Endothelial cell of umbilical vein (primary cell): ENCODE data around the gene MCF2L. TPM values are rescaled to one million over a fixed set of nuclear protein-coding genes. Genes with fewer than 3 reads are reported as not detected.
"Not testable (repeated sequence)": the region's sequence is repeated elsewhere in the genome, so short reads cannot be mapped to it uniquely, and the experiment has no call there.

Experiments used
- BruUV-seq: library from RNA; stranded (reverse); fragments of 400-500 nt; replicated peaks from 2 replicates; lab custom pipeline; 2021; lab: Mats Ljungman, UMichigan
- CTCF ChIA-PET: fragments of 300-600, 350-600 bp; sonication (Branson Sonifier 250); formaldehyde crosslinking; loops from one replicate; lab custom pipeline; 2021; ENCODE audit warnings: antibody characterized with exemption, inconsistent platforms; lab: Charles Lee
- POLR2A ChIA-PET: fragments of 300-600, 350-600 bp; sonication (Branson Sonifier 250); formaldehyde crosslinking; loops from one replicate; lab custom pipeline; 2021; ENCODE audit warnings: antibody characterized with exemption, inconsistent platforms; lab: Charles Lee
- DNase-seq: peaks from one replicate; pipeline ENCODE4 v3.0.0-alpha.2; 2011; ENCODE audit warnings: low read depth, low spot score
- FAIRE-seq: peaks from 2 replicates; lab custom pipeline; 2011; peaks lifted over from hg19 to GRCh38; lab: Jason Lieb, UNC
- H2AFZ ChIP-seq: 2 replicates; pipeline ENCODE4 v1.6.0; 2012; ENCODE audit warnings: low read depth, low read length, control low read depth, inconsistent platforms
- H3K27ac ChIP-seq: 2 replicates; pipeline ENCODE4 v1.5.1; 2011; ENCODE audit warnings: low read depth, mild to moderate bottlenecking, control low read depth, low read length, moderate library complexity; ENCODE audit not compliant: insufficient read depth
- H3K27me3 ChIP-seq, 2 experiments: 2 replicates each; pipeline versions ENCODE4 v1.6.0 to v1.6.1; 2011; ENCODE audit warnings: low read length in 2 of 2, mixed read lengths in 1 of 2; ENCODE audit not compliant: control insufficient read depth in 2 of 2, insufficient read depth in 2 of 2
- H3K36me3 ChIP-seq, 2 experiments: 2 replicates in 1 of 2; 3 replicates in 1 of 2; pipeline ENCODE4 v1.5.1; 2011; ENCODE audit warnings: low read length in 2 of 2, mild to moderate bottlenecking in 1 of 2, moderate library complexity in 1 of 2; ENCODE audit not compliant: control insufficient read depth in 2 of 2, insufficient read depth in 2 of 2; ENCODE audit errors: extremely low read depth in 1 of 2
- H3K4me1 ChIP-seq: 3 replicates; pipeline ENCODE4 v1.5.1; 2011; ENCODE audit warnings: mild to moderate bottlenecking, low read length; ENCODE audit not compliant: control insufficient read depth, insufficient read depth; ENCODE audit errors: extremely low read depth
- H3K4me2 ChIP-seq: 2 replicates; pipeline ENCODE4 v1.6.1; 2011; ENCODE audit warnings: low read length, control low read depth, mixed read lengths; ENCODE audit not compliant: insufficient read depth
- H3K4me3 ChIP-seq, 3 experiments: fragments of 200-600 bp in 1 of 3; sonication (generic), shearing (Covaris generic) in 1 of 3; replicated peaks in 1 of 3; 2 replicates each; pipeline ENCODE4 v1.5.1; 2011 to 2016; ENCODE audit warnings: control low read depth in 3 of 3, low read length in 3 of 3, mild to moderate bottlenecking in 2 of 3, inconsistent platforms in 1 of 3, low read depth in 1 of 3, moderate library complexity in 1 of 3; ENCODE audit not compliant: insufficient read depth in 1 of 3
- H3K79me2 ChIP-seq: 2 replicates; pipeline ENCODE4 v1.6.0; 2012; ENCODE audit warnings: low read length, inconsistent platforms; ENCODE audit not compliant: control insufficient read depth, insufficient read depth
- H3K9ac ChIP-seq: replicated peaks from 2 replicates; pipeline ENCODE3; 2011; ENCODE audit warnings: low read length, control low read depth; ENCODE audit not compliant: insufficient read depth; ENCODE audit errors: extremely low read depth
- H3K9me1 ChIP-seq: replicated peaks from 3 replicates; pipeline ENCODE4 v1.6.0; 2011; ENCODE audit warnings: mild to moderate bottlenecking, low read length; ENCODE audit not compliant: control insufficient read depth, insufficient read depth; ENCODE audit errors: extremely low read depth
- H3K9me3 ChIP-seq: replicated peaks from 2 replicates; pipeline ENCODE4 v1.5.1; 2012; ENCODE audit warnings: low read length, inconsistent platforms; ENCODE audit not compliant: control insufficient read depth, insufficient read depth
- H4K20me1 ChIP-seq: replicated peaks from 2 replicates; pipeline ENCODE3; 2011; ENCODE audit warnings: mild to moderate bottlenecking, low read length; ENCODE audit not compliant: control insufficient read depth, insufficient read depth; ENCODE audit errors: extremely low read depth
- CTCF ChIP-seq, 2 donors: IDR thresholded peaks; 1 replicate in 1 of 2; 2 replicates in 1 of 2; pipeline ENCODE4 v1.5.1; 2011; ENCODE audit warnings: low read length in 2 of 2, mild to moderate bottlenecking in 2 of 2, moderate library complexity in 2 of 2, control low read depth in 1 of 2, inconsistent platforms in 1 of 2, low read depth in 1 of 2; ENCODE audit not compliant: insufficient read depth in 1 of 2; ENCODE audit errors: extremely low read depth in 1 of 2
- EZH2 ChIP-seq: IDR thresholded peaks from 2 replicates; pipeline ENCODE4 v1.6.1; 2012; ENCODE audit warnings: borderline replicate concordance, low read depth, mild to moderate bottlenecking, moderate library complexity, low read length, inconsistent platforms; ENCODE audit not compliant: severe bottlenecking
- FOS ChIP-seq: IDR thresholded peaks from 2 replicates; pipeline ENCODE4 v1.6.1; 2011; ENCODE audit warnings: mild to moderate bottlenecking, low read length, moderate library complexity, borderline replicate concordance; ENCODE audit not compliant: insufficient read depth
- GATA2 ChIP-seq: IDR thresholded peaks from 2 replicates; pipeline ENCODE4 v1.7.0; 2011; ENCODE audit warnings: low read depth, mild to moderate bottlenecking, moderate library complexity, mixed read lengths, low read length; ENCODE audit not compliant: insufficient read length, insufficient read depth
- JUN ChIP-seq: IDR thresholded peaks from 2 replicates; pipeline ENCODE4 v1.6.1; 2011; ENCODE audit warnings: borderline replicate concordance, low read depth; ENCODE audit not compliant: insufficient read length, insufficient read depth
- MAX ChIP-seq: IDR thresholded peaks from 2 replicates; pipeline ENCODE4 v1.6.1; 2011; ENCODE audit not compliant: insufficient read depth, insufficient read length
- dilution Hi-C: fragments of 300-500 bp; cut with MboI; formaldehyde crosslinking; loops from one replicate; pipeline ENCODE4 v1.15.0; 2019; ENCODE audit warnings: low sequenced_read_pairs; ENCODE audit not compliant: extremely low pct_ligation_motif_present
- intact Hi-C: fragments of 100-400 bp; cut with micrococcal nuclease; formaldehyde crosslinking; loops from one replicate; pipeline ENCODE4 v1.10.0; 2022
- polyA plus RNA-seq, 4 experiments: library from polyadenylated mRNA; depleted of rRNA in 3 of 4; stranded (reverse) in 3 of 4; unstranded in 1 of 4; fragments of >200 nt; gene quantifications; 2 replicates each; pipeline versions ENCODE4 v1.2.1 to v1.2.3, GENCODE V29; 2011 to 2012; ENCODE audit warnings: missing spikeins in 1 of 4
- total RNA-seq: library from RNA; stranded (reverse); gene quantifications from 2 replicates; pipeline ENCODE4 v1.2.3, GENCODE V29; 2021

Gene MCF2L
- total and polyA plus RNA-seq, 2 donors (not counting 3 experiments of a cell fraction or from before 2014, with no cell fraction given) = 0.33 to 0.58 TPM

- no peaks in the 10 kb centered on the region for H3K9me1 ChIP-seq
- H3K27ac ChIP-seq = no peak overlapping the region
- POLR2A ChIA-PET = no interaction called here
- H3K4me2 ChIP-seq = no peak overlapping the region
- FAIRE-seq (no peak), DNase-seq (no peak)
- no peaks in the 10 kb centered on the region for H3K4me1 ChIP-seq
- H3K79me2 ChIP-seq = no peaks in the 10 kb centered on the region
- TF ChIP-seq GATA2 (no peak), EZH2 (no peak), JUN (no peak), CTCF (IDR thresholded peaks at IDR 0.05; ENCODE audit: extremely low read depth in 1 of 2, insufficient read depth in 1 of 2, low read depth in 1 of 2, low read length in 2 of 2) (no peak), MAX (no peak), FOS (no peak)
- H3K4me3 ChIP-seq = no peak overlapping the region
- no peak overlapping the region for H2AFZ ChIP-seq
- intact Hi-C loops = no loop called here
- H3K27me3 ChIP-seq = peaks cover 16 to 22% of the 10 kb centered on the region in 2 experiments
- no TSS peak for BruUV-seq
- no peaks in the 10 kb centered on the region for H3K36me3 ChIP-seq
- no peaks in the 10 kb centered on the region for H4K20me1 ChIP-seq
- no peaks in the 10 kb centered on the region for H3K9me3 ChIP-seq
- CTCF ChIA-PET = no interaction called here
- no peak overlapping the region for H3K9ac ChIP-seq
- dilution Hi-C loops = no loop called here
These were observed 137.8 kb downstream of the MCF2L start for GRCh38 chr13:113106711-113107351.

- H3K79me2 ChIP-seq, FAIRE-seq, H3K4me1 ChIP-seq, POLR2A ChIA-PET, H3K4me3 ChIP-seq, intact Hi-C loops, H3K9ac ChIP-seq, CTCF ChIA-PET, dilution Hi-C loops, H3K9me1 ChIP-seq, H3K4me2 ChIP-seq, H3K9me3 ChIP-seq, BruUV-seq, H4K20me1 ChIP-seq, H3K27ac ChIP-seq, DNase-seq, H2AFZ ChIP-seq, H3K36me3 ChIP-seq: not testable (repeated sequence)
- H3K27me3 ChIP-seq = peaks cover 17 to 22% of the 10 kb centered on the region in 2 experiments
These were observed 139.5 kb downstream of the MCF2L start for GRCh38 chr13:113108521-113108920.
